ENCODE results near the gene GPR18. TPM values are rescaled to one million over a fixed set of nuclear protein-coding genes. Genes with fewer than 3 reads are reported as not detected.
A peak's percentile ranks its signal among the peaks of the same experiment; 100 is the strongest.

GPR18 gene
- total and polyA plus RNA-seq, 2 of the 13 experiments (the other 11 are each of a cell fraction or from before 2014, with no cell fraction given) = not detected

DNA sequence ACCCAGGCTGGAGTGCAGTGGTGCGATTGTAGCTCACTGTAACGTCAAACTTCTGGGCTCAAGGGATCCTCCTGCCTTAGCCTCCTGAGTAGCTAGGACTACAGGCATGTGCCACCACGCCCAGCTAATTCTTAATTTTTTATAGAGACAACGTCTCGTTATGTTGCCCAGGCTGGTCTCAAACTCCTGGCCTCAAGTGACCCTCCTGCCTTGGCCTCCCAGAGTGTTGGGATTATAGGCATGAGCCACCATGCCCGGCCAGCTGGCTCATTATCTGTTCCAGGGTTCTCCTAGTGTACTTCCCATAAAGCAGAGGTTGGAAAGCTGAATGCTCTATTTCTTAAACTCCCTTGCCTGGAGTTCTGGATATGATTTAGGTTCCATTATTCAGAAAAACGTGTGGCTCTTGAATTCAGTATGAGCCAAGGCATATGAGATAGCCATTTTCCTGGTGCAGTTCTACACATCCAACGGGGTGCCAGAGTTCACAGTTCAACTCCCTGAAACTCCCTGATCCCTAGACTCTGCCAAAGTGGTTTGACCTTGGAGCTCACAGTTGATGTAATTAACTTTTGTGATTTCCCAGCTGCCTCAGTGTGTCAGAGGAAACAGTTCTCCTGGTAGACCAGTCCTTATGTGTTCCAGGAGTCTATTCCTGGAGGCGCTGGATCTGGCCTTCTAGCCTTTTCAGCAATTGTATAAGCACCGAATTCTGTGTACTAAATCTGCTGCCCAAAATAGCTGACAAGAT, 27.4 kb upstream of the GPR18 start (continued):
- TF ChIP-seq, protein P1, sequence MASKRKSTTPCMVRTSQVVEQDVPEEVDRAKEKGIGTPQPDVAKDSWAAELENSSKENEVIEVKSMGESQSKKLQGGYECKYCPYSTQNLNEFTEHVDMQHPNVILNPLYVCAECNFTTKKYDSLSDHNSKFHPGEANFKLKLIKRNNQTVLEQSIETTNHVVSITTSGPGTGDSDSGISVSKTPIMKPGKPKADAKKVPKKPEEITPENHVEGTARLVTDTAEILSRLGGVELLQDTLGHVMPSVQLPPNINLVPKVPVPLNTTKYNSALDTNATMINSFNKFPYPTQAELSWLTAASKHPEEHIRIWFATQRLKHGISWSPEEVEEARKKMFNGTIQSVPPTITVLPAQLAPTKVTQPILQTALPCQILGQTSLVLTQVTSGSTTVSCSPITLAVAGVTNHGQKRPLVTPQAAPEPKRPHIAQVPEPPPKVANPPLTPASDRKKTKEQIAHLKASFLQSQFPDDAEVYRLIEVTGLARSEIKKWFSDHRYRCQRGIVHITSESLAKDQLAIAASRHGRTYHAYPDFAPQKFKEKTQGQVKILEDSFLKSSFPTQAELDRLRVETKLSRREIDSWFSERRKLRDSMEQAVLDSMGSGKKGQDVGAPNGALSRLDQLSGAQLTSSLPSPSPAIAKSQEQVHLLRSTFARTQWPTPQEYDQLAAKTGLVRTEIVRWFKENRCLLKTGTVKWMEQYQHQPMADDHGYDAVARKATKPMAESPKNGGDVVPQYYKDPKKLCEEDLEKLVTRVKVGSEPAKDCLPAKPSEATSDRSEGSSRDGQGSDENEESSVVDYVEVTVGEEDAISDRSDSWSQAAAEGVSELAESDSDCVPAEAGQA (IDR thresholded peaks at IDR 0.05; ENCODE audit: low read depth) = no peak
- TF ChIP-seq, protein P1 (CRISPR knock-in tag; IDR thresholded peaks at IDR 0.05; ENCODE audit: borderline replicate concordance) = no peak

DNA sequence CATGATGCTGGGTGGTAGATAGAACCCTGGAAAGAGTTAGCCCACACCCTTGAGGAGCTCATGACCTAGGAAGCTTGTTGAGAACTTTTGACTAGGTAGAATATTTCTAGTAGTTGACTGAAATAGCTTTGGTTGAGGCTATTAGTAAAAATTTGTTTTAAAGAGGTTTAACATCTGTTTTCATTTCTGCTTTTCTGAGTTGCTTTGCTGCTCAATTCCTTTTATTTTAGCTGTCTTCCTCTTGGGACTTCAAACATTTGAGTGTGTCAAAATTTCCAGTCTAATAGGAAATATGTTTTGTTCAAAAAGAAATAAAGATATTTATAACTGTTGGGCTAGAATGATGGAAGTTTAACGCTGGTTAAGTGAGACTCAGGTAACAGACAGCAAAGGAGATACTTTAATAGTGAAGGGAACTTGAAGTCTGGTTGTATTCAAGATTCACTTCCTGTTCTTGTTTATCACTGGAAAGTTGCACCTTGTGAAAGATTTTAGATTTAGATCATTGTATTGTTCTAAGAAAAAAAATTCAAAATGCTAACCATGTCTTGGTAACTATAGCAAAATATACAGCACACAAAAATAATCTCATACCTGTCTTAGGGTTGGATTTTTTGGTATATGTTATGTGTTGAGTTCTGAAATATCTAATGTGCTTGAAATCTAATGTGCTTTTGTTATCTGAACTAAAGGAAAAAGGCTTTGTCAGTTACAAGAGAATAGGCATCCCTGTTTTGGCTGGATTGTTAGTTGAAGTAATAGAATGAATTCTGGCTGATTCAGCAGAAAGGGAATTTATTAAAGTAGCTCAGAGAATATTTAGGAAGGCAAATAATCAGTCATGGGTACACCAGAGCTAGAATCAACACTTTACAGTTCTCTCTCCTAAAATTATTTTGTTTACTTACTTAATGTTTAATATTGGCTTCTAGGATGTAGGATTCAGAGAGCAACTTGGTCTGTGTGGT, 24.4 kb upstream of the GPR18 start:
- Histone ChIP-seq H3K4me2 (ENCODE audit: low read depth, low read length) (no peak overlapping the region), H3K27ac (ENCODE audit: extremely low read length, insufficient read depth, low read length) (no peak overlapping the region), H4K20me1 (ENCODE audit: insufficient read depth, low read length) (peaks cover 2% of the 10 kb centered on the region; the same call in 1 of the 2 replicates), H3K4me1 (ENCODE audit: insufficient read depth, low read length) (peaks cover 17% of the 10 kb centered on the region), H2AFZ (ENCODE audit: low read length) (no peak overlapping the region), H3K79me2 (ENCODE audit: insufficient read depth, low read length) (no peaks in the 10 kb centered on the region), H3K9ac (ENCODE audit: insufficient read depth, low read depth, low read length) (no peak overlapping the region), H3K27me3 (ENCODE audit: control insufficient read depth in 1 of 2, insufficient read depth in 2 of 2, low read length in 2 of 2) (no peaks in the 10 kb centered on the region), H3K36me3 (replicated peaks in 1 of 2; ENCODE audit: control insufficient read depth in 1 of 2, insufficient read depth in 2 of 2, low read length in 2 of 2) (peaks cover 4 to 11% of the 10 kb centered on the region in 2 experiments; a peak in 4 of 5 replicates), H3K4me3 (replicated peaks in 1 of 3; ENCODE audit: insufficient read depth in 1 of 3, low read depth in 2 of 3, low read length in 3 of 3) (no peak overlapping the region), H3K9me3 (ENCODE audit: low read length) (no peaks in the 10 kb centered on the region)
- WGBS (ENCODE audit: low lambda C conversion rate) = 97% methylated on average over 1 of the region's 1 CpG
- no TSS peak for BruUV-seq (replicated peaks)
- DNase-seq (ENCODE audit: low spot score) (no peak), ATAC-seq (no peak), FAIRE-seq (no peak)
- TF ChIP-seq ZKSCAN1 (IDR thresholded peaks at IDR 0.05; ENCODE audit: low read length) (no peak), ZNF614 (CRISPR knock-in tag; IDR thresholded peaks at IDR 0.05; ENCODE audit: borderline replicate concordance) (no peak), SSRP1 (CRISPR knock-in tag; IDR thresholded peaks at IDR 0.05) (no peak), ZMYM3 (CRISPR knock-in tag; IDR thresholded peaks at IDR 0.05) (no peak), HOMEZ (CRISPR knock-in tag; IDR thresholded peaks at IDR 0.05; ENCODE audit: low read depth) (no peak), PAX8 (CRISPR knock-in tag; IDR thresholded peaks at IDR 0.05; ENCODE audit: borderline replicate concordance) (no peak), ZNF776 (CRISPR knock-in tag; IDR thresholded peaks at IDR 0.05) (no peak), RARA (CRISPR knock-in tag; IDR thresholded peaks at IDR 0.05) (no peak), MAFK (conservative IDR thresholded peaks at IDR 0.05 in 1 of 2, IDR thresholded peaks at IDR 0.05 in 1 of 2; ENCODE audit: low read length in 2 of 2) (peak; percentile 70 to 84), JUNB (CRISPR knock-in tag; IDR thresholded peaks at IDR 0.05; ENCODE audit: borderline replicate concordance) (no peak), MAFF (IDR thresholded peaks at IDR 0.05; ENCODE audit: low read depth, low read length) (peak; percentile 67), ERF (CRISPR knock-in tag; IDR thresholded peaks at IDR 0.05) (no peak), AHR (CRISPR knock-in tag; IDR thresholded peaks at IDR 0.05) (no peak)
- POLR2A ChIA-PET = no interaction called here
- CTCF ChIA-PET (ENCODE audit: low intra/inter-chr PET ratio, low total read pairs) = no interaction called here
- intact Hi-C loops (cut with micrococcal nuclease; ENCODE audit: unreplicated experiment) (no loop called here), in situ Hi-C loops (cut with HindIII; ENCODE audit: extremely low pct_ligation_motif_present, low pct_unique_long_range_greater_than_20kb) (no loop called here)
